SK-N-SH (cell line): ENCODE results near the gene SPSB1. TPM values are rescaled to one million over a fixed set of nuclear protein-coding genes. Genes with fewer than 3 reads are reported as not detected.

Source experiments
- CTCF ChIA-PET: fragments of 300-600, 350-600 bp; formaldehyde crosslinking; extraction: SDS; loops from one replicate; lab custom pipeline; 2021; lab: Yijun Ruan, JAX
- POLR2A ChIA-PET: fragments of 350-600 bp; sonication (Branson Sonifier 250); formaldehyde crosslinking; extraction: SDS; loops from one replicate; lab custom pipeline; 2020; ENCODE audit warnings: antibody characterized with exemption, inconsistent platforms; lab: Yijun Ruan, JAX
- DNase-seq: peaks from one replicate; pipeline ENCODE4 v3.0.0; 2012
- H2AFZ ChIP-seq: fragments of 200-600 bp; sonication (generic); 2 replicates; pipeline ENCODE4 v1.8.1; 2016; ENCODE audit warnings: antibody characterized with exemption, mild to moderate bottlenecking, low read depth
- H3F3A ChIP-seq: fragments of 200-600 bp; sonication (generic); replicated peaks from 2 replicates; pipeline ENCODE3; 2016; ENCODE audit warnings: antibody characterized with exemption, mild to moderate bottlenecking; ENCODE audit not compliant: insufficient read depth
- H3K27ac ChIP-seq, 2 experiments: fragments of 200-500 bp in 1 of 2; fragments of 200-600 bp in 1 of 2; sonication (Bioruptor generic) in 1 of 2; sonication (generic), shearing (Covaris generic) in 1 of 2; 2 replicates each; pipeline versions ENCODE4 v1.5.1 to v1.6.1; 2014 to 2016; ENCODE audit warnings: low read depth in 2 of 2, inconsistent platforms in 1 of 2, low read length in 1 of 2, mild to moderate bottlenecking in 1 of 2, mixed read lengths in 1 of 2
- H3K27me3 ChIP-seq: fragments of 200-600 bp; sonication (generic), shearing (Covaris generic); 2 replicates; pipeline ENCODE4 v1.6.1; 2016; ENCODE audit warnings: mixed run types; ENCODE audit not compliant: insufficient read depth
- H3K36me3 ChIP-seq, 2 experiments: fragments of 200-500 bp in 1 of 2; fragments of 200-600 bp in 1 of 2; sonication (Bioruptor generic) in 1 of 2; sonication (generic) in 1 of 2; replicated peaks in 1 of 2; 2 replicates each; pipeline versions ENCODE3 to v1.5.1; 2014 to 2016; ENCODE audit warnings: low read length in 1 of 2, mild to moderate bottlenecking in 1 of 2; ENCODE audit not compliant: insufficient read depth in 2 of 2, control insufficient read depth in 1 of 2
- H3K4me1 ChIP-seq, 2 experiments: fragments of 200-500 bp in 1 of 2; fragments of 200-600 bp in 1 of 2; sonication (Bioruptor generic) in 1 of 2; sonication (generic), shearing (Covaris generic) in 1 of 2; 2 replicates each; pipeline versions ENCODE4 v1.5.1 to v1.6.1; 2014 to 2016; ENCODE audit warnings: low read depth in 1 of 2, low read length in 1 of 2, mixed run types in 1 of 2; ENCODE audit not compliant: insufficient read depth in 2 of 2, control insufficient read depth in 1 of 2
- H3K4me2 ChIP-seq: fragments of 200-600 bp; sonication (generic), shearing (Covaris generic); 2 replicates; pipeline ENCODE4 v1.6.1; 2017; ENCODE audit warnings: mixed run types
- H3K4me3 ChIP-seq, 2 experiments: fragments of 200-500 bp in 1 of 2; fragments of 200-600 bp in 1 of 2; sonication (Bioruptor generic) in 1 of 2; sonication (generic), shearing (Covaris generic) in 1 of 2; 2 replicates each; pipeline versions ENCODE4 v1.5.1 to v1.8.1; 2014 to 2016; ENCODE audit warnings: low read depth in 2 of 2, inconsistent platforms in 1 of 2, low read length in 1 of 2, mild to moderate bottlenecking in 1 of 2, mixed read lengths in 1 of 2, moderate library complexity in 1 of 2
- H3K79me2 ChIP-seq: fragments of 200-600 bp; sonication (generic); 2 replicates; pipeline ENCODE4 v1.8.1; 2017; ENCODE audit warnings: mild to moderate bottlenecking; ENCODE audit not compliant: insufficient read depth
- H3K9ac ChIP-seq: fragments of 200-600 bp; sonication (generic); 2 replicates; pipeline ENCODE4 v1.6.1; 2017; ENCODE audit warnings: mixed run types
- H3K9me2 ChIP-seq: fragments of 200-600 bp; sonication (generic); 2 replicates; pipeline ENCODE4 v1.6.1; 2017; ENCODE audit warnings: mixed run types
- H3K9me3 ChIP-seq: fragments of 200-600 bp; sonication (generic); 2 replicates; pipeline ENCODE4 v1.6.1; 2017; ENCODE audit warnings: mixed run types, mild to moderate bottlenecking, moderate library complexity
- H4K20me1 ChIP-seq: fragments of 200-600 bp; sonication (generic); 2 replicates; pipeline ENCODE4 v1.6.1; 2017; ENCODE audit warnings: mild to moderate bottlenecking, mixed run types; ENCODE audit not compliant: insufficient read depth
- ELF1 ChIP-seq: IDR thresholded peaks from 2 replicates; pipeline ENCODE4 v1.4.0; 2012
- FOXJ3 ChIP-seq: sonication (generic); formaldehyde crosslinking; IDR thresholded peaks from 2 replicates; pipeline ENCODE4 v1.5.1; 2020; ENCODE audit warnings: mild to moderate bottlenecking, missing genetic modification reagents
- JUND ChIP-seq: IDR thresholded peaks from 2 replicates; pipeline ENCODE4 v1.4.0; 2012
- MEF2A ChIP-seq: IDR thresholded peaks from 2 replicates; pipeline ENCODE4 v1.4.0; 2012; ENCODE audit warnings: low read depth, borderline replicate concordance
- NFIC ChIP-seq: IDR thresholded peaks from 2 replicates; pipeline ENCODE4 v1.4.0; 2012; ENCODE audit warnings: borderline replicate concordance
- NRF1 ChIP-seq: IDR thresholded peaks from 2 replicates; pipeline ENCODE4 v1.6.1; 2012; ENCODE audit warnings: low read depth, mild to moderate bottlenecking, low read length
- POLR2AphosphoS5 ChIP-seq: IDR thresholded peaks from 2 replicates; pipeline ENCODE4 v1.6.1; 2012; ENCODE audit warnings: low read depth, low read length
- RAD21 ChIP-seq: IDR thresholded peaks from 2 replicates; pipeline ENCODE4 v1.6.1; 2012; ENCODE audit warnings: mild to moderate bottlenecking, low read length
- RCOR1 ChIP-seq: fragments of 150-350 bp; IDR thresholded peaks from 2 replicates; pipeline ENCODE4 v1.6.1; 2017; ENCODE audit warnings: antibody characterized with exemption, low read length
- RFX5 ChIP-seq: IDR thresholded peaks from 2 replicates; pipeline ENCODE4 v1.6.1; 2012; ENCODE audit warnings: mild to moderate bottlenecking, improper control_type of control experiment, low read length
- SIN3A ChIP-seq: IDR thresholded peaks from 2 replicates; pipeline ENCODE4 v1.6.1; 2012; ENCODE audit warnings: low read depth, mild to moderate bottlenecking, low read length, moderate library complexity, borderline replicate concordance
- SMC3 ChIP-seq: IDR thresholded peaks from 2 replicates; pipeline ENCODE4 v1.6.1; 2012; ENCODE audit warnings: low read depth, low read length, improper control_type of control experiment
- WGBS: methylation state at CpG from one replicate; pipeline ENCODE4 v1.1.6; 2017; ENCODE audit warnings: low lambda C conversion rate; 5-methylcytosine and 5-hydroxymethylcytosine counted together
- polyA plus RNA-seq, 3 experiments: library from polyadenylated mRNA; depleted of rRNA; stranded (reverse); fragments of >200 nt; gene quantifications; 2 replicates each; pipeline ENCODE4 v1.2.3, GENCODE V29; 2012
- TF ChIP-seq, protein P1 (sequence below): fragments of 150-350 bp; IDR thresholded peaks from 2 replicates; pipeline ENCODE4 v1.6.1; 2017; ENCODE audit warnings: antibody characterized with exemption, low read length, low read depth, borderline replicate concordance
- TF ChIP-seq, protein P2 (sequence below): IDR thresholded peaks from 2 replicates; pipeline ENCODE4 v1.4.0; 2012; ENCODE audit warnings: low read depth, borderline replicate concordance

Gene SPSB1
- polyA plus RNA-seq, 1 of the 3 experiments (the other 2 are of a cell fraction), result 9.2 TPM

DNA sequence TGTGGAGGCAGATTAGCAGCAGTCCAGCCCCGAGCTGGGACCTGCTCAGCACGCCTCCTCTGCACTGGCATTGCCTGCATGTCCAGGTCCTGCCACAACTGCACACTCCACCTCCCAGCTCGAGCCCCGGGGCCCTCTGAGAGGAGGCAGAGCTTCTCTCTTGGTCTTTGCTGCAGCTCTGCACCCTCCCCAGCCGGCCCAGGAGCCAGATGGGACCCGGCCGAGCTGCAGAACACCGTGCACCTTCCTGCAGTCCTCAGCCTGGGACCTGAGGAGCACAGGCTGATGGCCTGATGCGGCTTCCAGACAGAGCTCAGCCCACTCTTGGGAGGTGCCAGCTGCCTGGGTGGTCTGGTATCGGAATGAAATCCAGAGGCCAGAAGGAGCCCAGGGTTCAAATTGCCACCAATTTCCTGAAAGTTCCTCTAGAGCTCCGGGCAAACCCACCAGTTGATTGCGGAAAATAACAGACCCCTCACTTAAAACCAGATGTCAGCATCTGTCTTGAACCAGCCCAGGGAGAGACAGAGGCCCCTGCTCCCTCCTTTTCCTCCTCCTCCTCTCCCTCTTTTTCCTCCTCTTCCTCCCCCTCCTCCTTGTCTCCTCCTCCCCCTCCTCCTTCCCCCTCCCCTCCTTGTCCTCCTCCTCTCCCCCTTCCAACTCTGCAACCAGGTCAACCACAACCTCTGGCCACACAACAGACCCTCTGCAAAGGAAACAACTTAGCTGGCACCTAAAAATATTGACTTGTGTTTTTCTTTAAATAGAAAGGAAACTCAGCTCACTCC is 10.6 kb upstream of the SPSB1 start:
- H2AFZ ChIP-seq, result no peak overlapping the region
- no peaks in the 10 kb centered on the region for H3K79me2 ChIP-seq
- H3K4me3 ChIP-seq, result no peak overlapping the region
- H3K27me3 ChIP-seq, result no peaks in the 10 kb centered on the region
- H3K9me2 ChIP-seq, result no peaks in the 10 kb centered on the region
- peaks cover 0 to 18% of the 10 kb centered on the region in 2 experiments; a peak in 2 of 4 replicates for H3K4me1 ChIP-seq
- ChIA-PET CTCF (interaction anchor here (0.7 to 3.7 kb wide), 9 partner anchors 8 to 213 kb away, joined by 3 to 20 read pairs (median 4); partner anchors contain the start of gene H6PD), POLR2A (interaction anchor here (0.9 to 1.3 kb wide), 2 partner anchors 9 to 147 kb away, joined by 3 to 4 read pairs; no protein-coding TSS in a partner anchor)
- H3K9me3 ChIP-seq, result no peaks in the 10 kb centered on the region
- WGBS, result 79% methylated on average over 6 of the region's 12 CpGs
- TF ChIP-seq RCOR1, result peak; percentile 47
- TF ChIP-seq ELF1, result no peak
- H3F3A ChIP-seq, result no peaks in the 10 kb centered on the region
- no peaks in the 10 kb centered on the region for H3K36me3 ChIP-seq
- no peaks in the 10 kb centered on the region for H4K20me1 ChIP-seq
- peak; percentile 71 for DNase-seq
- H3K4me2 ChIP-seq, result no peak overlapping the region
- H3K27ac ChIP-seq, result no peak overlapping the region
- H3K9ac ChIP-seq, result no peak overlapping the region

DNA sequence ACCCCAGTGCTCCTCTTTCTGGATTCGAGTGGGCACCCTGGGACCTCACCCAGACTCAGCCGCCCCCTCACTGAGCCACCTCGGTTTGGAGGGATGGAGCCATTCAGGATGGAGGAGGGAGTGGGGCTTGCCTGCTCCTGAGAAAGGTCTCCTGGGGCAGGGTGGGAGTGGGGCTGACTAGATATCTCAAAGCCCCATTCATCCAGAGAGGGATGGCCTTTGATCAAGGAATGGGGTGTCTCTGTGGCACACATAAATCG is 10.1 kb upstream of the SPSB1 start:
- no peaks in the 10 kb centered on the region for H3K9me2 ChIP-seq
- H2AFZ ChIP-seq, result no peak overlapping the region
- no peaks in the 10 kb centered on the region for H3K79me2 ChIP-seq
- H3F3A ChIP-seq, result no peaks in the 10 kb centered on the region
- TF ChIP-seq, protein P1, sequence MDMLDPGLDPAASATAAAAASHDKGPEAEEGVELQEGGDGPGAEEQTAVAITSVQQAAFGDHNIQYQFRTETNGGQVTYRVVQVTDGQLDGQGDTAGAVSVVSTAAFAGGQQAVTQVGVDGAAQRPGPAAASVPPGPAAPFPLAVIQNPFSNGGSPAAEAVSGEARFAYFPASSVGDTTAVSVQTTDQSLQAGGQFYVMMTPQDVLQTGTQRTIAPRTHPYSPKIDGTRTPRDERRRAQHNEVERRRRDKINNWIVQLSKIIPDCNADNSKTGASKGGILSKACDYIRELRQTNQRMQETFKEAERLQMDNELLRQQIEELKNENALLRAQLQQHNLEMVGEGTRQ, result no peak
- TF ChIP-seq RFX5 (no peak), RAD21 (no peak)
- H3K4me1 ChIP-seq, result peaks cover 0 to 18% of the 10 kb centered on the region in 2 experiments; a peak in 2 of 4 replicates
- no peak overlapping the region for H3K9ac ChIP-seq
- no peaks in the 10 kb centered on the region for H4K20me1 ChIP-seq
- H3K27me3 ChIP-seq, result no peaks in the 10 kb centered on the region
- no peak overlapping the region for H3K4me3 ChIP-seq
- H3K9me3 ChIP-seq, result no peaks in the 10 kb centered on the region
- H3K36me3 ChIP-seq, result no peaks in the 10 kb centered on the region
- no peak overlapping the region for H3K4me2 ChIP-seq
- ChIA-PET POLR2A (interaction anchor here (0.9 to 1.3 kb wide), 2 partner anchors 10 to 147 kb away, joined by 3 to 4 read pairs; no protein-coding TSS in a partner anchor), CTCF (interaction anchor here (1.2 to 3.7 kb wide), 5 partner anchors 14 to 209 kb away, joined by 3 to 20 read pairs (median 4); no protein-coding TSS in a partner anchor)
- H3K27ac ChIP-seq, result no peak overlapping the region
- 57% methylated on average over 4 of the region's 4 CpGs for WGBS
- no peak for DNase-seq

DNA sequence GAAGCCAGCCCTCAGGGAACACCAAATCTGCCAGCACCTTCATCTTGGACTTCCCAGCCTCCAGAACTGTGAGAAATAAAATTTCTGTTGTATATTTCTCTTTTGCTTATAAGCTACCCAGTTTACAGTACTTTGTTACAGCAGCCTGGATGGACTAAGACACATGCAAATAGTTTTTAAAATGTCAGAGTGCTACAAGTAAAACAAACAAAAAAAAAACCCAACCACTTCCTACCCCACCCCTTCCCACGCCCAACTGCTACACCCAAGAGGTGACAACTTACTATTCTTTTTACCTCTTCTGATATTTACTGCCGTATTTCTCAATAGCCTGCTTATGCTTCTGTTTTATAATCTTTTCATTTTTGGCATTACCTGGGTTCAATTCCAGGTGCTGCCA is 8.6 kb upstream of the SPSB1 start:
- WGBS, result 79% methylated on average over 2 of the region's 2 CpGs
- Histone ChIP-seq H3K79me2 (no peaks in the 10 kb centered on the region), H3K9ac (no peak overlapping the region), H3K4me1 (peaks cover 0 to 18% of the 10 kb centered on the region in 2 experiments; a peak in 2 of 4 replicates), H3K27me3 (no peaks in the 10 kb centered on the region), H2AFZ (no peak overlapping the region), H4K20me1 (no peaks in the 10 kb centered on the region), H3K36me3 (no peaks in the 10 kb centered on the region), H3K9me3 (0 out of 2 replicates have a peak, but pooled peaks cover 5% of the 10 kb centered on the region), H3K27ac (no peak overlapping the region), H3K4me2 (no peak overlapping the region), H3K4me3 (no peak overlapping the region), H3F3A (peaks cover 2% of the 10 kb centered on the region), H3K9me2 (no peaks in the 10 kb centered on the region)
- CTCF ChIA-PET, result interaction anchor here (1.0 to 1.4 kb wide), 3 partner anchors 11 to 207 kb away, joined by 4 to 7 read pairs (median 4); no protein-coding TSS in a partner anchor
- TF ChIP-seq NFIC (no peak), JUND (no peak), NRF1 (no peak), SIN3A (no peak), POLR2AphosphoS5 (no peak), MEF2A (no peak), SMC3 (no peak), FOXJ3 (CRISPR knock-in tag) (no peak)
- TF ChIP-seq, protein P2, sequence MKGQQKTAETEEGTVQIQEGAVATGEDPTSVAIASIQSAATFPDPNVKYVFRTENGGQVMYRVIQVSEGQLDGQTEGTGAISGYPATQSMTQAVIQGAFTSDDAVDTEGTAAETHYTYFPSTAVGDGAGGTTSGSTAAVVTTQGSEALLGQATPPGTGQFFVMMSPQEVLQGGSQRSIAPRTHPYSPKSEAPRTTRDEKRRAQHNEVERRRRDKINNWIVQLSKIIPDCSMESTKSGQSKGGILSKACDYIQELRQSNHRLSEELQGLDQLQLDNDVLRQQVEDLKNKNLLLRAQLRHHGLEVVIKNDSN, result no peak
- POLR2A ChIA-PET, result no interaction called here
- no peak for DNase-seq
